ENCODE results near the gene GABRG3. TPM values are rescaled to one million over a fixed set of nuclear protein-coding genes. Genes with fewer than 3 reads are reported as not detected.

The GABRG3 gene
- total RNA-seq, 2 donors from 2014 or later = not detected

DNA sequence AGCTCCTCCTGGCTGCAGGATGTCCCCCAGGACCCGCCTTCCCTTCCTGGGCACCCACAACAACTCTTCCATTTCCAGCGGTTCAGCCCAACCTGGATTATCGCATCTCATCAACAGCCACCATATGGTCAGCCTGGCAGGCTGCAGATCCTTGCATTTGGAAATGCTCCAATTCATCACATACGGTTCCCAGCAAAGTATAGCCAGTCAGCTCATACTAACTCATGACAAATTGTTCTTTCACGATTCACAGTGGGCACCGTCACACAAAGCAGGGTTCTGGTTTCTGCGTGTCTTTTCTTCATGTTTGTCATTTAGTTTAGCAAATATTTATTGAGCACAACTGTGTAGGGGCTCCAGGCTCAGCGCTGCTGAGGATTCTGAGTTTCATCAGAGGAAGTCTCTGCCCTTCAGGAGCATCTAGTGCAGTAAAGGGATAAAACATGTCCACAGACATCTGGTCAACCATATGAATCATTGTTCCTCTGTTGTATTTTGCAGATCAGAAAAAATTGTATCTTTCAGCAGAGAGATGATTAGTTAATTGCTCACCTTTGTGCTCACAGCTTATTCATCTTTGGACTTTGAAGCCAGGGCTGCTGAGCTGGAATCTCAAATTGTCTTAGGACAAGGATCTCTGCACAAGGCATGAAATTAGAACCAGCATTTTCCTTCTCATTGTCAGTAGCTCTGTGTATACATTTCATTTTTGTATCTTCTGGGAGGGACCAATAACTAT lies 125.1 kb downstream of the GABRG3 start:
- Mint-ChIP-seq H3K27ac (no peak overlapping the region), H3K4me1 (ENCODE audit: low read depth) (no peaks in the 10 kb centered on the region), H3K4me3 (no peak overlapping the region), H3K27me3 (ENCODE audit: low read depth) (no peaks in the 10 kb centered on the region), H3K36me3 (ENCODE audit: insufficient read depth in 2 of 2) (no peaks in the 10 kb centered on the region), H3K9me3 (peaks cover 2 to 14% of the 10 kb centered on the region in 2 donors)
- ATAC-seq (replicated peaks in 1 of 2) = no peak
- no peak for DNase-seq

DNA sequence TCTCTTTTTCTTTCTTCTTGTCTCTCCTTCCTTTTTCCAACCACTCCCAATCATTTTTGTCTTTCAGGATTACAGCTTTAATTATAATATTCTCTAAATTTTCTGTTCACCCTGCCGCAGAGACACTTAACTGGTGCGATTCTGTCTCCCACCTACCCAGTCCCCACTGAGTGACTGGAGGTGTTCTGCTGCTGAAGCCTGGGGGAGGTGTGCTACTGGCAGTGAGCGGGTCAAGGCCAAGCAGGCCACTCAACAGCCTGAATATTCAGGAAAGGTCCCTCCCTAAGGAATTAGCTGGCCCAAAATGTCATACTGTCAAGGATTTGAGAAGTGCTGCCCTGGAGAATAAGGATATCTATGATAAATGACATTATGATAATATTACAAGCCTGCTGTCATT lies 126.5 kb downstream of the GABRG3 start:
- Mint-ChIP-seq H3K27ac (no peak overlapping the region), H3K4me1 (ENCODE audit: low read depth) (no peaks in the 10 kb centered on the region), H3K27me3 (ENCODE audit: low read depth) (no peaks in the 10 kb centered on the region), H3K9me3 (peaks cover 2 to 16% of the 10 kb centered on the region in 2 donors), H3K4me3 (no peak overlapping the region), H3K36me3 (ENCODE audit: insufficient read depth in 2 of 2) (no peaks in the 10 kb centered on the region)
- DNase-seq (no peak), ATAC-seq (replicated peaks in 1 of 2) (no peak)

DNA sequence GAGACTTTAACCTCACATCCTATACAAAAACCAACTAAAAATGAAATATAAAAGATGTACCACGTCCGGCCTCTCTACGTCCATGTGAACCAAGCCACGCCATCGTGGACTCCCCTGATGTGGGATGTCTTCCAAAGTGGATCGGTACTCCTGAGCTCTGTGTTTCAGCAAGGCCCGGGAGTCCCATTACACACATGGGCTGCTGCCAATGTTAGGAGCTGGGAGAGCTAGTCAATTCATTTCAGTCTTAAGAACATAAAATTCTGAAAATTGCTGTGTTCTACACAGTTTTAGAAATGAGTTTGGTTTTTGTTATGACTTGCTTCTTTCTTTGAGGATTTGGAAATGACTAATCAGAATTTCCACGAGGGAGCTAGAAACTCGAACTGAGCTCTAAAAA lies 131.0 kb downstream of the GABRG3 start:
- Mint-ChIP-seq H3K36me3 (ENCODE audit: insufficient read depth in 2 of 2) (no peaks in the 10 kb centered on the region), H3K9me3 (peaks cover 5 to 14% of the 10 kb centered on the region in 2 donors), H3K27me3 (ENCODE audit: low read depth) (no peaks in the 10 kb centered on the region), H3K4me1 (ENCODE audit: low read depth) (no peaks in the 10 kb centered on the region), H3K4me3 (no peak overlapping the region), H3K27ac (no peak overlapping the region)
- DNase-seq (no peak), ATAC-seq (replicated peaks in 1 of 2) (peak in 1 of 2 donors; percentile 32)

DNA sequence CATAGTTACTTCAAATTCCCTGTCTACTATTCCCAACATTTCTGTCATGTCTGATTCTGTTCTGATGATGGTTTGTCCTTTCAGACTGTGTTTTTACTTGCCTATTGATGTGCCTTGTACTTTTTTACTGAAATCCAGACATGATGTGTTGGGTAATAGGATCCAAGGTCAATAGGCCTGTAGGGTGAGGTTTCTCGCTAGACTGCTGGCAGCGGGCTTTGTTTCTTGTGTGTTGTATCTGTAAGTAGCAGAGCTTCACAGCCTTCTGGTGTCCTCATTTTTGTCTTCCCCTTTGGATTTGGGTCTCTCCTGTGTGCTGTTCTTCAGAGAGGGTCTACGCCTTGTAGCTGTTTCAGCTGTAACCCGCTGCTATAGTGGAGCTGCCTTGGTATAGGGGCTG lies 140.3 kb downstream of the GABRG3 start:
- H3K36me3 Mint-ChIP-seq (ENCODE audit: insufficient read depth in 2 of 2) = no peaks in the 10 kb centered on the region
- no peaks in the 10 kb centered on the region for H3K27me3 Mint-ChIP-seq (ENCODE audit: low read depth)
- no peak overlapping the region for H3K27ac Mint-ChIP-seq
- H3K4me1 Mint-ChIP-seq (ENCODE audit: low read depth) = no peaks in the 10 kb centered on the region
- H3K4me3 Mint-ChIP-seq = no peak overlapping the region
- ATAC-seq (replicated peaks in 1 of 2) = no peak
- DNase-seq = no peak
- H3K9me3 Mint-ChIP-seq = peaks cover 0 to 6% of the 10 kb centered on the region in 2 donors

DNA sequence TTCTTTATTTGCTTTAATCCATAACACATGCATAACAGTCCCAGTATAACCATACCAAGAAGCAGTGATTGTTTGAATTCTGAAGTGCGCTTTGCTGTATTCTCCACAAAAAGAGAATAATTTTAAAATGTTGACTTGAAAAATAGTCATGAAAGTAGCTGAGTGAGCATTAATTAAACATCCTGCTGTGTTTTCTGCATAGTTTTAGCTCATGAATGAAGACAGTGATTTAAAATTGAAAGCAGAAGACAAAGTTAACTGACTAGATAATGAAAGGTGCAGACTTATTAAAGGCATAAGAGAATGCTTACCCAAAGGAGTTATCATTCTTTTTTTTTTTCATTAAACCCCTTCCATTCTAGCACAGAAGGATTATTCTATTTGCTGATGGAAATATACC lies 143.5 kb downstream of the GABRG3 start:
- Mint-ChIP-seq H3K4me1 (ENCODE audit: low read depth) (no peaks in the 10 kb centered on the region), H3K27me3 (ENCODE audit: low read depth) (no peaks in the 10 kb centered on the region), H3K9me3 (peaks cover 3 to 9% of the 10 kb centered on the region in 2 donors), H3K36me3 (ENCODE audit: insufficient read depth in 2 of 2) (no peaks in the 10 kb centered on the region), H3K4me3 (no peak overlapping the region), H3K27ac (no peak overlapping the region)
- no peak for ATAC-seq (replicated peaks in 1 of 2)
- DNase-seq = no peak

DNA sequence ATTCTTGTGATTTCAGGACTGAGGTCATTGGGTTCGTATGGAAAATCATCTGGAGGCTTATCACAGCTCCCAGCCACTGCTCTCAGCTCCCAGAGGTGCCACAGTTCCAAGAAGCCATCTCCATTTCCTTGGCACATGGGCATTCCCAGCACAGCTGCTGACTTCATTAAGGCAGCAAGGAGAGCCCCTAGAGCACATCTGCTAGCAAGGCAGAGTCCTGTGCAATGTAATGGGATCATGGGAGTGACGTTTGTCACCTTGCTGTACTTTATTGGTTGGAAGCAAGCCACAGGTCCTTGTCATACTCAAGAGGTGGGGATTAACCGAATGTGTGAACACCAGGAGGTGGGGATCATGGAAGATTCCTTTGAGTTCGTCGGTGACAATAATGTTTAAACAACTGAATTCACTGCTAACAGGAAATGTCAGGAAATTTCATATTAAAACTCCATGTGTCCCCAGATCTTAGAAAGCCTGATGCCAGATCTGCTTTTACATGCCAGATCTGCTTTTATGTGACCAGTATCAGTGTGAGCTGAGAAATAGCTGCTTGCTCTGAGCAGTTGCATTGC lies 148.8 kb downstream of the GABRG3 start:
- DNase-seq (no peak), ATAC-seq (replicated peaks in 1 of 2) (no peak)
- Mint-ChIP-seq H3K4me3 (no peak overlapping the region), H3K4me1 (ENCODE audit: low read depth) (no peaks in the 10 kb centered on the region), H3K36me3 (ENCODE audit: insufficient read depth in 2 of 2) (no peaks in the 10 kb centered on the region), H3K9me3 (peaks cover 3 to 6% of the 10 kb centered on the region in 2 donors), H3K27me3 (ENCODE audit: low read depth) (no peaks in the 10 kb centered on the region), H3K27ac (no peak overlapping the region)

DNA sequence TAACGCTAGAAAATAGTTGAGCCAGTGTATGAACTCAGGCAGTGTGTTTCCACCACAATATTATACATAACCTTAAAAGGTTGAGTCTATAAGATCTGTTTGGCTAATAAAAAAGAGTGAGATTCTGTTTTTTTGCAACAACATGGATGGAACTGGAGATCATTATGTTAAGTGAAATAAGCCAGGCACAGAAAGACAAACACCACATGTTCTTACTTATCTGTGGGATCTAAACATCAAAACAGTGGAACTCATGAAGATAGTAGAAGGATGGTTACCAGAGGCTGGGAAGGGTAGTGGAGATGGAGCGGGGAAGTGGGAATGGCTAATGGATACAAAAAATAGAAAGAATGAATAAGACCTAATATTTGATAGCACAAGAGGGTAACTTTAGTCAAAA lies 150.7 kb downstream of the GABRG3 start:
- Mint-ChIP-seq H3K36me3 (ENCODE audit: insufficient read depth in 2 of 2) (no peaks in the 10 kb centered on the region), H3K4me1 (ENCODE audit: low read depth) (no peaks in the 10 kb centered on the region), H3K27ac (no peak overlapping the region), H3K4me3 (no peak overlapping the region), H3K27me3 (ENCODE audit: low read depth) (no peaks in the 10 kb centered on the region), H3K9me3 (peaks cover 3 to 7% of the 10 kb centered on the region in 2 donors)
- ATAC-seq (replicated peaks in 1 of 2) (no peak), DNase-seq (no peak)

DNA sequence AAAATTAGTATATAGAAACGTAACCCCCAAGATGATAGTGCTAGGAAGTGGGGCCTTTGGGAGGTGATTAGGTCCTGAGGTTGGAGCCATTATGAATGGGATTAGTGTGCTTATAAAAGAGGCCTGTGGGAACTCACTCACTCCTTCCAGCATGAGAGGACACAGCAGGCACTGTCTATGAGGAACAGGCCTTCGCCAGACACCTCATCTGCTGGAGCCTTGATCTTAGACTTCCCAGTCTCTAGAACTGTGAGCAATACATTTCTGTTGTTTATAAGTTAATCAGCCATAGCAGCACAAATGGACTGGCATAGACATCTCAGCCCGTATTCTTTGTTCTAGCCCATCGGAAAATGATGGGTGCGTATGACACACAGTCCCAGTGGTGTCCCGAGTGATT lies 152.3 kb downstream of the GABRG3 start:
- H3K4me1 Mint-ChIP-seq (ENCODE audit: low read depth) = no peaks in the 10 kb centered on the region
- no peaks in the 10 kb centered on the region for H3K36me3 Mint-ChIP-seq (ENCODE audit: insufficient read depth in 2 of 2)
- no peaks in the 10 kb centered on the region for H3K27me3 Mint-ChIP-seq (ENCODE audit: low read depth)
- no peak overlapping the region for H3K4me3 Mint-ChIP-seq
- ATAC-seq (replicated peaks in 1 of 2) (no peak), DNase-seq (no peak)
- H3K27ac Mint-ChIP-seq = no peak overlapping the region
- H3K9me3 Mint-ChIP-seq = peaks cover 5 to 9% of the 10 kb centered on the region in 2 donors

DNA sequence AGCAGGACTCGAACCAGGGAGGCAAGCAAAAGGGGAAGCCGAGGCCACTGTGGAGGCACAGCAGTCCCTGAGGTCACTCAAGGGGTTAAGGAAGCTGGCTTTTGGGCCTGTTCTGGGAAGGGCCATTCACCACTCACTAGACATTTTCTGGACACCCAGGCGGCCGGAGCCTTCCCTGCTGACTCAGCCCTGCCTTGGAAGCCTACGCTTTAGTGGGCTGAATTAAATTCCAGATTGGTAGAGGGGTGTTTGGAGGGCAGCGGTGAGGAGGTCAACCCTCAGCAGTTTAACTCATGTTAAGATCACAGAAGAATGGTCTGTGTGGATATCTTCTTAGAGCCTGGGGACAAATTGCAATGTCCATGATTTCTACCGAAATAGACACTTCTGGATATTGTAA lies 152.8 kb downstream of the GABRG3 start:
- H3K36me3 Mint-ChIP-seq (ENCODE audit: insufficient read depth in 2 of 2) = no peaks in the 10 kb centered on the region

DNA sequence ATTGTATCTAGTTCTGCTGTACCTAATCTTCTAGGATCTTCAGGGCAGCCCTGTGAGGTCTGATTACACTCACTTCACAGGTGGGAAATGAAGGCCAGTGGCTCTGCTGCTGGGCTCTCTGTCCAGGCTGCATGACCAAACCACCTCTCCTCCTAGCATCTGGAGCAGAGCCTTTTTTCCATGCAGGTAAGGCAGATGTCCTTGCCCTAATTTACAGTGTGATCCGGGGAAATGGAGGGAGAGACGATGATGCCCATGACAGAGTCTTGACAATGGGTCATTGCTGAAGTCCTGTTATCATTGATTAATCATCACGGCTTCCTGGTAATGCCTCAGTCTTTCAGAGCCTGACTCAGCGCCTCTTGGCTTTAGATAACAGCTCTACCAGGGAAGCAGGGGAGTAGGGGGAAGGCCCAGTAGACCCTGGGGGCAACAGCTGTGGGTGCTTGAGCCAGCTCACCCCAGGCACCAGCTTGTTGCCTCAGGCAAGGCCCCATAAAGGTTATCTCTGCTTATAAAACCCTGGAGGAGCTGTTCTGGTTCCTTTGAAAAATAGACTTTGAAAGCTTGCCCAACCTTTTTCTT lies 153.4 kb downstream of the GABRG3 start:
- H3K4me3 Mint-ChIP-seq = no peak overlapping the region
- H3K36me3 Mint-ChIP-seq (ENCODE audit: insufficient read depth in 2 of 2) = no peaks in the 10 kb centered on the region
- ATAC-seq (replicated peaks in 1 of 2) (no peak), DNase-seq (no peak)
- H3K27me3 Mint-ChIP-seq (ENCODE audit: low read depth) = no peaks in the 10 kb centered on the region
- no peaks in the 10 kb centered on the region for H3K4me1 Mint-ChIP-seq (ENCODE audit: low read depth)
- H3K27ac Mint-ChIP-seq = no peak overlapping the region
- H3K9me3 Mint-ChIP-seq = peaks cover 2 to 6% of the 10 kb centered on the region in 2 donors

More for the DNA sequence above, 152.8 kb downstream of the GABRG3 start:
- no peak for ATAC-seq (replicated peaks in 1 of 2)
- Mint-ChIP-seq H3K4me3 (no peak overlapping the region), H3K9me3 (peaks cover 5 to 9% of the 10 kb centered on the region in 2 donors), H3K27me3 (ENCODE audit: low read depth) (no peaks in the 10 kb centered on the region), H3K4me1 (ENCODE audit: low read depth) (no peaks in the 10 kb centered on the region), H3K27ac (no peak overlapping the region)
- DNase-seq = no peak

DNA sequence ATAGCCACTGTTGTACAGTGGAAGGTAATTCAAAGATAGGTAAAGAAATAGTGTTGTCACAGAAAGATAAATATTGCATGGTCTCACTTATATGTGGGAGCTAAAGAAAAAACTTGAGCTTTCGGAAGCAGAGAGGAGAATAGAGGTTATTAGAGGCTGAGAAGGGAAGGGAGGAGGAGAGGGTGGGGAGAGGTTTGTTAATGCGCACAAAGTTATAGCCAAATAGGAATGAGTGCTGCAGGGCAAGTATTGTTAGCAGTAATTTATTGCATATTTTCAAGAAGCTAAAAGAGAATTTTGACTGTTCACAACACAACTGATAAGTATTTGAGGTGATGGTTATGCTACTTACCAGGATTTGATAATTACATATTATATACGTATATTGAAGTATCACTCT lies 154.2 kb downstream of the GABRG3 start:
- ATAC-seq (replicated peaks in 1 of 2) = no peak
- H3K9me3 Mint-ChIP-seq = peaks cover 2 to 6% of the 10 kb centered on the region in 2 donors

DNA sequence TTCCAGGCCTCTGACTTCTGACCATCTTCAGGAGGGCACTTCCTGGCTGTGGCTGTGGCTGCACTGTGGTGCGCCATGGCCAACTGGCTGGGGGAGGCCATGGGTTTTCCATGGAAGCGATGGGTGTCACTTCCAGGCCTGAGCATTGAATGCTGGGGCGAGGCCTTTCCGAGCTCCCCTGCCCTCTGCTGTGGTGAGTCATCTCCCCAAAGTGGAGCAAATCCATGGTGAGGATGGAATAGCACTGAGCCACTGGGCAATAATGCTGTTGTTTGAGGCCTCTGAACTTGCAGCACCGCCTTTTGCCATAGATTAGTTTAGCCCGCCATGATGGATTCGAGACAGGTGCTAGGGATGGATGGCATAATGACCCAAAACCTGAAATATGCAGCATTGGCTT lies 155.5 kb downstream of the GABRG3 start:
- H3K36me3 Mint-ChIP-seq (ENCODE audit: insufficient read depth in 2 of 2) = no peaks in the 10 kb centered on the region
- H3K27ac Mint-ChIP-seq = no peak overlapping the region
- H3K4me1 Mint-ChIP-seq (ENCODE audit: low read depth) = no peaks in the 10 kb centered on the region
- H3K27me3 Mint-ChIP-seq (ENCODE audit: low read depth) = no peaks in the 10 kb centered on the region
- peaks cover 2 to 8% of the 10 kb centered on the region in 2 donors for H3K9me3 Mint-ChIP-seq
- H3K4me3 Mint-ChIP-seq = no peak overlapping the region
- DNase-seq (no peak), ATAC-seq (replicated peaks in 1 of 2) (no peak)

More for the DNA sequence above, 154.2 kb downstream of the GABRG3 start:
- no peak for DNase-seq
- Mint-ChIP-seq H3K36me3 (ENCODE audit: insufficient read depth in 2 of 2) (no peaks in the 10 kb centered on the region), H3K4me1 (ENCODE audit: low read depth) (no peaks in the 10 kb centered on the region), H3K27ac (no peak overlapping the region), H3K4me3 (no peak overlapping the region), H3K27me3 (ENCODE audit: low read depth) (no peaks in the 10 kb centered on the region)

DNA sequence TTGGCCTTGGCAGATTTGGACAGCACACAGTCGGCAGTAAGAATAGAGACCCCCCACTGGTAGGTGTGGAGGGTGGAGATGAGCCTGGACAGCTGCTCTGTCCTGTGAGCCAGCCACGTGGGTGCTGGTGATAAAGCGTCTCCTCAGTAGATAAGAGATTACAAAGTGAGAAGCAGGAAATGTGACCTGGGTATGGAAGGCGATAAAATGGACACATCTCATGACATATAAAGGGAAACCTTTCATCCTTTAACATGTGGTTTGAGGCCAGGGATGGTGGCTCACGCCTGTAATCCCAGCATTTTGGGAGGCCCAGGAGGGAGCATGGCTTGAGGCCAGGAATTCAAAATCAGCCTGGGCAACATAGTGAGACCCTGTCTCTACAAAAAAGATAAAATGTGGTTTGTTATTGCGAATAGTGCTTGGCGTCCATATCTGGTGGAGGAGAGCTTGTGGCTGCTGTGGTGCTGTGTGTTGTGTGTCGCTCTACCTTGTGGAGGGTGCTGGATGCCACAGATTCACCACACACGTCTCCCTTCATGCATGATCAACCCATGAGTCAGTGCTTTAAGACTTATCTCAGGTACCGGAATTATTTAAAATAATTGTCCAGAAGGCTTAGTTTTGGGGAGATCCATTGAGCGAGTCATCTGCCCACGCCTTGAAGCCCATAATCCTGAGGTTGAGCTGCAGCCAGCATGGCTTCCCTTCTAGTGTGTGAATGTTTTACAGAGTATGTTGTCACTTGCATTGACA lies 157.0 kb downstream of the GABRG3 start:
- Mint-ChIP-seq H3K4me1 (ENCODE audit: low read depth) (no peaks in the 10 kb centered on the region), H3K9me3 (peaks cover 2 to 6% of the 10 kb centered on the region in 2 donors), H3K4me3 (no peak overlapping the region), H3K36me3 (ENCODE audit: insufficient read depth in 2 of 2) (peaks cover 0 to 2% of the 10 kb centered on the region in 2 donors), H3K27me3 (ENCODE audit: low read depth) (no peaks in the 10 kb centered on the region), H3K27ac (no peak overlapping the region)
- ATAC-seq (replicated peaks in 1 of 2) (no peak), DNase-seq (no peak)
